IPS-18c (cell line): ENCODE data around the gene ACADL.
"Not testable (repeated sequence)": the region's sequence is repeated elsewhere in the genome, so short reads cannot be mapped to it uniquely, and the experiment has no call there.

ENCODE experiments used
- H3K4me3 ChIP-seq: 2 replicates; pipeline ENCODE4 v1.7.0; 2013; ENCODE audit warnings: low read depth, mild to moderate bottlenecking, low read length, moderate library complexity; ENCODE audit not compliant: insufficient read depth
- H3K9me3 ChIP-seq: one replicate; pipeline ENCODE4 v1.6.1; 2013; ENCODE audit warnings: mild to moderate bottlenecking, low read length, moderate library complexity; ENCODE audit not compliant: control insufficient read depth, insufficient read depth

The ACADL gene

GRCh38 chr2:210224591-210224940 lies 681 bp downstream of the ACADL start:
- Histone ChIP-seq H3K4me3 (peak overlapping the region; percentile 83), H3K9me3 (no peaks in the 10 kb centered on the region)

GRCh38 chr2:210215120-210215519 lies 10.1 kb downstream of the ACADL start:
- peaks cover 2% of the 10 kb centered on the region for H3K9me3 ChIP-seq
- H3K4me3 ChIP-seq, result no peak overlapping the region

GRCh38 chr2:210210185-210210584 lies 15.1 kb downstream of the ACADL start:
- peaks cover 2% of the 10 kb centered on the region for H3K9me3 ChIP-seq
- no peak overlapping the region for H3K4me3 ChIP-seq

GRCh38 chr2:210207929-210208328 lies 17.3 kb downstream of the ACADL start:
- Histone ChIP-seq H3K9me3 (peaks cover 2% of the 10 kb centered on the region), H3K4me3 (no peak overlapping the region)

- no peaks in the 10 kb centered on the region for H3K9me3 ChIP-seq
- no peak overlapping the region for H3K4me3 ChIP-seq
Observed at GRCh38 chr2:210203558-210203957, 21.7 kb downstream of the ACADL start.

- Histone ChIP-seq H3K4me3 (no peak overlapping the region), H3K9me3 (no peaks in the 10 kb centered on the region)
Observed at GRCh38 chr2:210203147-210203546, 22.1 kb downstream of the ACADL start.

GRCh38 chr2:210199854-210200253 lies 25.4 kb downstream of the ACADL start:
- Histone ChIP-seq H3K9me3 (no peaks in the 10 kb centered on the region), H3K4me3 (no peak overlapping the region)

- Histone ChIP-seq H3K9me3 (no peaks in the 10 kb centered on the region), H3K4me3 (no peak overlapping the region)
Observed at GRCh38 chr2:210199186-210199765, 26.0 kb downstream of the ACADL start.

- Histone ChIP-seq H3K9me3 (no peaks in the 10 kb centered on the region), H3K4me3 (no peak overlapping the region)
Observed at GRCh38 chr2:210198326-210198725, 26.9 kb downstream of the ACADL start.

- H3K4me3 ChIP-seq, result no peak overlapping the region
- H3K9me3 ChIP-seq, result no peaks in the 10 kb centered on the region
Observed at GRCh38 chr2:210197720-210198119, 27.5 kb downstream of the ACADL start.

- Histone ChIP-seq H3K4me3 (no peak overlapping the region), H3K9me3 (no peaks in the 10 kb centered on the region)
Observed at GRCh38 chr2:210195101-210195852, 30.0 kb downstream of the ACADL start.

GRCh38 chr2:210190345-210190744 lies 34.9 kb downstream of the ACADL start:
- Histone ChIP-seq H3K4me3 (no peak overlapping the region), H3K9me3 (no peaks in the 10 kb centered on the region)

- no peak overlapping the region for H3K4me3 ChIP-seq
- H3K9me3 ChIP-seq, result peaks cover 3% of the 10 kb centered on the region
Observed at GRCh38 chr2:210189452-210190138, 35.7 kb downstream of the ACADL start.

- no peak overlapping the region for H3K4me3 ChIP-seq
Observed at GRCh38 chr2:210188755-210189154, 36.5 kb downstream of the ACADL start.

GRCh38 chr2:210188190-210188589 lies 37.1 kb downstream of the ACADL start:
- Histone ChIP-seq H3K9me3 (peaks cover 3% of the 10 kb centered on the region), H3K4me3 (no peak overlapping the region)

More at GRCh38 chr2:210188755-210189154, 36.5 kb downstream of the ACADL start:
- H3K9me3 ChIP-seq, result peaks cover 3% of the 10 kb centered on the region

- not testable (repeated sequence) for H3K9me3 ChIP-seq, H3K4me3 ChIP-seq
Observed at GRCh38 chr2:210183936-210184335, 41.3 kb downstream of the ACADL start.

GRCh38 chr2:210181606-210182088 lies 43.6 kb downstream of the ACADL start:
- not testable (repeated sequence) for H3K9me3 ChIP-seq, H3K4me3 ChIP-seq

- H3K4me3 ChIP-seq, H3K9me3 ChIP-seq: not testable (repeated sequence)
Observed at GRCh38 chr2:210181033-210181605, 44.1 kb downstream of the ACADL start.
